Measurements from ENCODE around the gene ABLIM1. TPM values are rescaled to one million over a fixed set of nuclear protein-coding genes. Genes with fewer than 3 reads are reported as not detected.

Gene ABLIM1
- total and polyA plus RNA-seq, 2 of the 4 experiments (the other 2 are of a cell fraction): 7.7 to 9.9 TPM

DNA sequence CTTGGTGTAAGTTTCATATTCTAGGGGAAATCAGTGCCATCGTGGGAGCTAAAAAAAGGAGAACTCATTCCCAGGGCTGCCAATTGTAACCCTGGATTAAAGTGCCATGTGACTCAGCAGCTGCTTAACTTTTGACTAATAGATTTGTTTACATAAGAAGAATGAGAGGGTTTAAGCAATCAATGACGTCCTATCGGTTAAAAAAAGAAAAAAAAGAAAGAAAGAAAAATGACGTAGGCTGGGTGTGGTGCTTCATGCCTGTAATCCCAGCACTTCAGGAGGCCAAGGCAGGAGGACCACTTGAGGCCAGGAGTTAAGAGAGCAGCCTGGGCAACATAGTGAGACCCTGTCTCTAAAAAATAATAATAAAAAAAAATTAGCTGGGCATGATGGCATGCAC is 137.6 kb downstream of the ABLIM1 start:
- Histone ChIP-seq H3K14ac (replicated peaks; ENCODE audit: low read depth, low read length) (no peak overlapping the region), H2AK5ac (ENCODE audit: low read depth, low read length) (no peak overlapping the region), H3K23ac (ENCODE audit: low read depth, low read length) (no peak overlapping the region), H3K9me1 (ENCODE audit: insufficient read depth, low read length) (peaks cover 7% of the 10 kb centered on the region; the same call in 1 of the 2 replicates), H4K20me1 (ENCODE audit: insufficient read depth, low read length) (no peaks in the 10 kb centered on the region), H2BK20ac (ENCODE audit: low read depth, low read length) (no peak overlapping the region), H3K56ac (ENCODE audit: extremely low read depth, insufficient read depth, low read length) (no peak overlapping the region), H4K91ac (ENCODE audit: insufficient read depth, low read depth, low read length) (no peak overlapping the region; the same call in 1 of the 2 replicates), H2AFZ (replicated peaks; ENCODE audit: low read length, poor library complexity) (no peak overlapping the region), H2BK15ac (ENCODE audit: low read depth, low read length) (no peak overlapping the region), H3K18ac (ENCODE audit: low read depth, low read length) (no peak overlapping the region), H2BK120ac (ENCODE audit: low read depth, low read length) (no peak overlapping the region), H4K8ac (ENCODE audit: low read depth in 2 of 2, low read length in 2 of 2) (no peak overlapping the region), H3K9ac (ENCODE audit: low read depth, low read length) (no peak overlapping the region), H3K4me2 (ENCODE audit: low read depth, low read length) (no peak overlapping the region), H4K5ac (ENCODE audit: low read depth, low read length) (no peak overlapping the region), H2AK9ac (replicated peaks; ENCODE audit: low read depth, low read length, poor library complexity) (no peak overlapping the region), H3K4me3 (ENCODE audit: insufficient read depth, low read depth, low read length) (no peak overlapping the region), H2BK5ac (ENCODE audit: low read depth, low read length, poor library complexity, severe bottlenecking) (no peak overlapping the region), H3K9me3 (ENCODE audit: control insufficient read depth, insufficient read depth, low read length) (no peaks in the 10 kb centered on the region), H3K27ac (ENCODE audit: insufficient read depth, low read length) (no peak overlapping the region), H3K4ac (ENCODE audit: low read depth, low read length) (no peak overlapping the region), H3K36me3 (ENCODE audit: control insufficient read depth, insufficient read depth, low read length) (no peaks in the 10 kb centered on the region), H3K4me1 (ENCODE audit: control insufficient read depth, insufficient read depth, low read length) (peaks cover 9% of the 10 kb centered on the region), H3K27me3 (ENCODE audit: control insufficient read depth, insufficient read depth, low read length) (peaks cover 18% of the 10 kb centered on the region), H3K79me1 (ENCODE audit: low read depth in 1 of 2, low read length in 2 of 2) (no peaks in the 10 kb centered on the region)
- no TSS peak for BruUV-seq (replicated peaks)
- WGBS, 2 experiments (ENCODE audit: extremely low coverage in 2 of 2, insufficient read length in 1 of 2): 0% methylated on average over 3 of the region's 4 CpGs; no CpG with 5 or more reads in 1 of the 2 experiments
- DNase-seq (peak; percentile 92), ATAC-seq (ENCODE audit: low read depth) (peak; percentile 49)
- in situ Hi-C loops (cut with MboI; ENCODE audit: low sequenced_read_pairs): no loop called here
- ChIA-PET POLR2A (ENCODE audit: unreplicated experiment) (no interaction called here), CTCF (interaction anchor here (0.6 to 0.7 kb wide), 2 partner anchors 39 to 208 kb away, joined by 3 read pairs; no protein-coding TSS in a partner anchor)
- dilution Hi-C loops (cut with HindIII; ENCODE audit: low sequenced_read_pairs, unreplicated experiment): no loop called here
- intact Hi-C loops (cut with micrococcal nuclease): no loop called here
- TF ChIP-seq RFX5 (IDR thresholded peaks at IDR 0.05; ENCODE audit: low read depth, low read length) (no peak), CHD1 (IDR thresholded peaks at IDR 0.05; ENCODE audit: low read depth, low read length) (no peak), MAFK (IDR thresholded peaks at IDR 0.05; ENCODE audit: low read depth, low read length) (0 out of 2 replicates have a peak, but pooled peaks have one; percentile 2), MAZ (IDR thresholded peaks at IDR 0.05; ENCODE audit: borderline replicate concordance, low read depth, low read length) (no peak), CEBPB (IDR thresholded peaks at IDR 0.05; ENCODE audit: low read depth, low read length) (peak; percentile 88), RCOR1 (IDR thresholded peaks at IDR 0.05; ENCODE audit: insufficient replicate concordance, low read length) (peak; percentile 51), FOS (IDR thresholded peaks at IDR 0.05; ENCODE audit: low read depth, low read length) (peak; percentile 50; the same call in 1 of the 2 replicates)
- TF ChIP-seq, protein P1, sequence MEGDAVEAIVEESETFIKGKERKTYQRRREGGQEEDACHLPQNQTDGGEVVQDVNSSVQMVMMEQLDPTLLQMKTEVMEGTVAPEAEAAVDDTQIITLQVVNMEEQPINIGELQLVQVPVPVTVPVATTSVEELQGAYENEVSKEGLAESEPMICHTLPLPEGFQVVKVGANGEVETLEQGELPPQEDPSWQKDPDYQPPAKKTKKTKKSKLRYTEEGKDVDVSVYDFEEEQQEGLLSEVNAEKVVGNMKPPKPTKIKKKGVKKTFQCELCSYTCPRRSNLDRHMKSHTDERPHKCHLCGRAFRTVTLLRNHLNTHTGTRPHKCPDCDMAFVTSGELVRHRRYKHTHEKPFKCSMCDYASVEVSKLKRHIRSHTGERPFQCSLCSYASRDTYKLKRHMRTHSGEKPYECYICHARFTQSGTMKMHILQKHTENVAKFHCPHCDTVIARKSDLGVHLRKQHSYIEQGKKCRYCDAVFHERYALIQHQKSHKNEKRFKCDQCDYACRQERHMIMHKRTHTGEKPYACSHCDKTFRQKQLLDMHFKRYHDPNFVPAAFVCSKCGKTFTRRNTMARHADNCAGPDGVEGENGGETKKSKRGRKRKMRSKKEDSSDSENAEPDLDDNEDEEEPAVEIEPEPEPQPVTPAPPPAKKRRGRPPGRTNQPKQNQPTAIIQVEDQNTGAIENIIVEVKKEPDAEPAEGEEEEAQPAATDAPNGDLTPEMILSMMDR (conservative IDR thresholded peaks at IDR 0.05; ENCODE audit: low read depth, low read length): no peak
- TF ChIP-seq, protein P2, sequence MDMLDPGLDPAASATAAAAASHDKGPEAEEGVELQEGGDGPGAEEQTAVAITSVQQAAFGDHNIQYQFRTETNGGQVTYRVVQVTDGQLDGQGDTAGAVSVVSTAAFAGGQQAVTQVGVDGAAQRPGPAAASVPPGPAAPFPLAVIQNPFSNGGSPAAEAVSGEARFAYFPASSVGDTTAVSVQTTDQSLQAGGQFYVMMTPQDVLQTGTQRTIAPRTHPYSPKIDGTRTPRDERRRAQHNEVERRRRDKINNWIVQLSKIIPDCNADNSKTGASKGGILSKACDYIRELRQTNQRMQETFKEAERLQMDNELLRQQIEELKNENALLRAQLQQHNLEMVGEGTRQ (IDR thresholded peaks at IDR 0.05; ENCODE audit: low read depth, low read length): peak; percentile 77

Measured in IMR-90 (cell line).